Left lung (tissue), 10 donors: ENCODE data around the gene DPM1. TPM values are rescaled to one million over a fixed set of nuclear protein-coding genes. Genes with fewer than 3 reads are reported as not detected.

Experiments
- ATAC-seq: fragments of 200-7000 bp; cut with Tn5 transposase; one replicate; pipeline ENCODE4 v1.9.1; 2020; ENCODE audit warnings: moderate library complexity
- DNase-seq, 4 donors: peaks; one replicate each; pipeline ENCODE4 v3.0.0-alpha.2; 2013 to 2020
- H3K27ac ChIP-seq, 2 donors: fragments of 200-600 bp; sonication (generic) in 1 of 2; one replicate each; pipeline versions ENCODE4 v1.5.0 to v1.8.0; 2020 to 2021
- H3K27me3 ChIP-seq, 2 donors: fragments of 200-600 bp; sonication (generic) in 1 of 2; one replicate each; pipeline versions ENCODE4 v1.5.0 to v1.8.0; 2020 to 2021
- H3K36me3 ChIP-seq, 2 donors: fragments of 200-600 bp; sonication (generic) in 1 of 2; one replicate each; pipeline versions ENCODE4 v1.5.0 to v1.8.0; 2020 to 2021
- H3K4me1 ChIP-seq, 2 donors: fragments of 200-600 bp; one replicate each; pipeline ENCODE4 v1.8.0; 2021
- H3K4me3 ChIP-seq, 2 donors: fragments of 200-600 bp; sonication (generic) in 1 of 2; one replicate each; pipeline versions ENCODE4 v1.5.0 to v1.8.0; 2020 to 2021; ENCODE audit warnings: mild to moderate bottlenecking in 1 of 2
- H3K9me3 ChIP-seq, 2 donors: fragments of 200-600 bp; sonication (generic) in 1 of 2; one replicate each; pipeline versions ENCODE4 v1.5.0 to v1.8.0; 2020 to 2021
- intact Hi-C, 2 donors: fragments of 100-400 bp; cut with DNase I; formaldehyde crosslinking; loops; one replicate each; pipeline versions ENCODE4 v1.11.2 to v1.14.2; 2022
- polyA plus RNA-seq, 6 donors: library from polyadenylated mRNA; unstranded; fragments of 120-200 nt; gene quantifications; one replicate each; pipeline ENCODE4 v1.2.1, GENCODE V29; 2013; ENCODE audit not compliant: insufficient read length in 6 of 6
- total RNA-seq, 2 donors: library from RNA; stranded (reverse); fragmentation: NEBNext Ultra II Directional; extraction: Animal tissue kit (Norgen Biotek cat#: 25700); gene quantifications; one replicate each; pipeline ENCODE4 v1.2.1, GENCODE V29; 2021
- TF ChIP-seq, protein P1 (sequence below), 2 donors: fragments of 200-600 bp; sonication (generic) in 1 of 2; IDR thresholded peaks; one replicate each; pipeline versions ENCODE4 v1.5.0 to v1.8.0; 2021; ENCODE audit warnings: antibody characterized with exemption in 2 of 2
- donor health status: DM: no; HTN: yes; CAD: no.
- donor health status: DM: no; HTN: no; CAD: no.

The DPM1 gene
- total and polyA plus RNA-seq, 8 donors: 31.9 to 63.3 (median 56.4) TPM

DNA sequence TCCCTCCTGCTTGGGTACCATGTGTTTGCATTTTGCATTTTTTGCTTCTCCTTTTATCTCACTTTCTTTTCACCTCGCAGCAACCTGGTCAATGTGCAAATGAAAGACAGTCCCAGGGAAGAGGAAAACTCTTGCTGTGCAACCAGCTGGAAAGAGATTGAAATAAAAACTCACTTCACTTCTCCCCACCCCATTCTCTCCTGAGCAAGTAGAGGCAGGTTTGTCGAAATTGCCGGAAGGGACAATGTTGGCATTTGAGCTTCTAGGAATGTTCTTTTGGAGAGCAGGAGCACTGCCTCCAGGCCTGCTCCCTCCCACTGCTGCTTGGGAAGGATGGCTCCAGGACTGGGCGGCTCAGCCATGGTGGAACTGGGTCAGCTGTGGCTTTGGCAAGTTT, 34.0 kb upstream of the DPM1 start:
- Histone ChIP-seq H3K4me1 (no peaks in the 10 kb centered on the region), H3K27ac (no peak overlapping the region), H3K9me3 (no peaks in the 10 kb centered on the region), H3K4me3 (no peak overlapping the region), H3K36me3 (no peaks in the 10 kb centered on the region), H3K27me3 (peaks cover 0 to 28% of the 10 kb centered on the region in 2 donors)
- intact Hi-C loops: loop anchor here in 1 of 2 donors (5.0 kb wide), 1 partner anchor 315 kb away; no protein-coding TSS in a partner anchor
- ATAC-seq (no peak), DNase-seq (no peak)
- TF ChIP-seq, protein P1, sequence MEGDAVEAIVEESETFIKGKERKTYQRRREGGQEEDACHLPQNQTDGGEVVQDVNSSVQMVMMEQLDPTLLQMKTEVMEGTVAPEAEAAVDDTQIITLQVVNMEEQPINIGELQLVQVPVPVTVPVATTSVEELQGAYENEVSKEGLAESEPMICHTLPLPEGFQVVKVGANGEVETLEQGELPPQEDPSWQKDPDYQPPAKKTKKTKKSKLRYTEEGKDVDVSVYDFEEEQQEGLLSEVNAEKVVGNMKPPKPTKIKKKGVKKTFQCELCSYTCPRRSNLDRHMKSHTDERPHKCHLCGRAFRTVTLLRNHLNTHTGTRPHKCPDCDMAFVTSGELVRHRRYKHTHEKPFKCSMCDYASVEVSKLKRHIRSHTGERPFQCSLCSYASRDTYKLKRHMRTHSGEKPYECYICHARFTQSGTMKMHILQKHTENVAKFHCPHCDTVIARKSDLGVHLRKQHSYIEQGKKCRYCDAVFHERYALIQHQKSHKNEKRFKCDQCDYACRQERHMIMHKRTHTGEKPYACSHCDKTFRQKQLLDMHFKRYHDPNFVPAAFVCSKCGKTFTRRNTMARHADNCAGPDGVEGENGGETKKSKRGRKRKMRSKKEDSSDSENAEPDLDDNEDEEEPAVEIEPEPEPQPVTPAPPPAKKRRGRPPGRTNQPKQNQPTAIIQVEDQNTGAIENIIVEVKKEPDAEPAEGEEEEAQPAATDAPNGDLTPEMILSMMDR (IDR thresholded peaks at IDR 0.05): no peak

DNA sequence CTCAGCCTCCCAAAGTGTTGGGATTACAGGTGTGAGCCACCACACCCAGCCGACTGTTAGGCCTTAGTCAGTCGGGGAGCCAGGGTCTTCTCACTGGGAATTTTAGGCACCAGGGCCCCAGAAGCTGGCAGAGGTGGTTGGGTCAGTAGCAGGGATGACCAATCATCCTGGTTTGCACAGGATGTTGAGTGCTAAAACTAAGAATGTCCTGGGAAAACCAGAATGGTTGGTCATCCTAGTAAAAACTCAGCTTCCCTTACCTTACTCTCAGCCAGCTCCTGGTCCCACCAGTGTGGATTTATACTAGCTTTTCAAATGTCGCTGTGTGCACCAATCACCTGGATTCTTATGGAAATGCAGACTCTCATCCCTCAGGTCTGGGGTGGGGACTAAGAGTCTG, 32.7 kb upstream of the DPM1 start:
- DNase-seq (no peak), ATAC-seq (no peak)
- no peak overlapping the region for H3K27ac ChIP-seq
- H3K4me1 ChIP-seq: no peaks in the 10 kb centered on the region
- H3K9me3 ChIP-seq: no peaks in the 10 kb centered on the region
- TF ChIP-seq, protein P1 (IDR thresholded peaks at IDR 0.05): no peak
- H3K4me3 ChIP-seq: no peak overlapping the region
- peaks cover 0 to 37% of the 10 kb centered on the region in 2 donors for H3K27me3 ChIP-seq
- no peaks in the 10 kb centered on the region for H3K36me3 ChIP-seq
- intact Hi-C loops: loop anchor here in 1 of 2 donors (5.0 kb wide), 1 partner anchor 316 kb away; no protein-coding TSS in a partner anchor

DNA sequence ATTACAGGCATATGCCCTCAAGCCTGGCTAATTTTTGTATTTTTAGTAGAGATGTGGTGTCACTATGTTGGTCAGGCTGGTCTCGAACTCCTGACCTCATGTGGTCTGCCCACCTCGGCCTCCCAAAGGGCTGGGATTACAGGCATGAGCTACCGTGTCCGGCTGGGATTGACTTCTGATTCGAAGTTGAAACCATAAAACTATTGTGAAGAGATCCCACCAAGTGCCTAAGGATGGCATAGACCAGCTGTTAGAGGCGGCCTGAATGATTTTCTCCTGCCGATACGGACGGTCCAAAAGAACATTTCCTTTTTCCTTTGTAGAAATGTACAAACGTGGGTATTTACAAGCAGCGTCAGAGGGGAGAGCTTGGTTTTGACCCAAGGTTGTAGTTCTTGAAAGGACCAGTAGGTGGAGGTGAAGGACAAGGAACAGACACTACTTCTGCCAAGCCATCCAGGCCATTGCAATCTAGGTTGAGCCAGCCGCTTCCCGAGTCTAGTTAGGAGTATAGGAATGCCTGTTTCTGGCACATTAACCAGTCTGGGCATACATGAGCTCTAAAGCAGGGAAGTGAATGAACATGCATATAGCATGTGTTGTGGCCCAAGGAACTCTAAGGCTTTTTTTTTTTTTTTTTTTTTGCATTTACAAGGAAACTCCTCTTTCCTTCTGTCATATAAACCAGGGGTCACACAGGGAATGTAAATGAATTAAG, 29.3 kb upstream of the DPM1 start:
- no peaks in the 10 kb centered on the region for H3K36me3 ChIP-seq
- no peaks in the 10 kb centered on the region for H3K4me1 ChIP-seq
- H3K27ac ChIP-seq: no peak overlapping the region
- H3K9me3 ChIP-seq: no peaks in the 10 kb centered on the region
- ATAC-seq (peak; percentile 99), DNase-seq (peak in 3 of 4 donors; percentile 49 to 87 (median 84))
- intact Hi-C loops: no loop called here
- peaks cover 0 to 67% of the 10 kb centered on the region in 2 donors for H3K27me3 ChIP-seq
- TF ChIP-seq, protein P1 (IDR thresholded peaks at IDR 0.05): peak; percentile 68 to 90
- no peak overlapping the region for H3K4me3 ChIP-seq

DNA sequence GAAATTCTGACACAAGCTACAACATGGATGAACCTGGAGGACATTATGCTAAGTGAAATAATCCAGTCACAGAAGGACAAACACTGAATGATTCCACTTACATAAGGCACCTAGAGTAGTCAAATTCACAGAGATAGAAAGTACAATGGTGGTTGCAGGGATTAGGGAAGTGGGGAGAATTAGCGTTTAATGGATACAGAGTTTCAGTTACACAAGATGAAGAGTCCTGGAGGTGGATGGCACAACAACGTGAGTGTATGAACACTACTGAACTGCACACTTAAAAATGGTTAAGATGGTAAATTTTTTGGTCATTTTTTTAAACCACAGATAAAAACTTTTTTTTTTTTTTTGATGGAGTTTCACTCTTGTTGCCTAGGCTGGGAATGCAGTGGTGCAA, 25.0 kb upstream of the DPM1 start:
- H3K36me3 ChIP-seq: no peaks in the 10 kb centered on the region
- TF ChIP-seq, protein P1 (IDR thresholded peaks at IDR 0.05): no peak
- peaks cover 0 to 77% of the 10 kb centered on the region in 2 donors for H3K27me3 ChIP-seq
- no peak overlapping the region for H3K4me3 ChIP-seq
- ATAC-seq: no peak
- no peaks in the 10 kb centered on the region for H3K9me3 ChIP-seq
- no peak overlapping the region for H3K27ac ChIP-seq
- no peaks in the 10 kb centered on the region for H3K4me1 ChIP-seq
- intact Hi-C loops: no loop called here
- no peak for DNase-seq

DNA sequence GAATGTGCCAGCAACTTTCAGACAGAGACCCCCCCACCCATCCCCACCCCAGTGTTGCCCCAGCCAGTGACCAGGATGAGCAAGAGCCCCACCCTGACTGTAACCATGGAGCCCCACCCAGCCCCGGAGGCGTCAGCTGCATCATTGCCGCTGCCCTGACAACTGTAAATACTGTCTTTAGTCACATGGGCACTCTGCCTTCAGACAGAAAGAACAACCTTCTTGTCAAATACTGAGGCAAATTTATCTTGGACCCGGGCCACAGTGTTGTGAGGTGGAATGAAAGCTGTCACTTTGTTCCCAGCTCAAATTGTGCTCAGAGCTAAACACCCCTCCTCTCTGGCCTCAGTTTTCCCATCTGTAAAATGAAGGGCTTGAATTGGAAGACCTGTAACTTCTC, 24.0 kb upstream of the DPM1 start:
- Histone ChIP-seq H3K27ac (no peak overlapping the region), H3K36me3 (no peaks in the 10 kb centered on the region), H3K4me1 (no peaks in the 10 kb centered on the region), H3K9me3 (no peaks in the 10 kb centered on the region), H3K4me3 (no peak overlapping the region), H3K27me3 (peaks cover 0 to 82% of the 10 kb centered on the region in 2 donors)
- TF ChIP-seq, protein P1 (IDR thresholded peaks at IDR 0.05): no peak
- ATAC-seq (peak; percentile 64), DNase-seq (peak in 1 of 4 donors; percentile 38)
- intact Hi-C loops: no loop called here
